DND-41 (cell line): ENCODE results near the gene NEUROD6.

ENCODE experiments used
- EZH2 ChIP-seq: IDR thresholded peaks from 3 replicates; pipeline ENCODE4 v1.6.1; 2012; ENCODE audit warnings: borderline replicate concordance, low read depth, mild to moderate bottlenecking, moderate library complexity, low read length, inconsistent platforms; ENCODE audit not compliant: severe bottlenecking
- TF ChIP-seq, protein P1 (sequence below): IDR thresholded peaks from 2 replicates; pipeline ENCODE4 v1.5.1; 2012; ENCODE audit warnings: borderline replicate concordance, low read length, moderate library complexity, mild to moderate bottlenecking; ENCODE audit not compliant: poor library complexity, severe bottlenecking; ENCODE audit errors: extremely low read depth

DNA sequence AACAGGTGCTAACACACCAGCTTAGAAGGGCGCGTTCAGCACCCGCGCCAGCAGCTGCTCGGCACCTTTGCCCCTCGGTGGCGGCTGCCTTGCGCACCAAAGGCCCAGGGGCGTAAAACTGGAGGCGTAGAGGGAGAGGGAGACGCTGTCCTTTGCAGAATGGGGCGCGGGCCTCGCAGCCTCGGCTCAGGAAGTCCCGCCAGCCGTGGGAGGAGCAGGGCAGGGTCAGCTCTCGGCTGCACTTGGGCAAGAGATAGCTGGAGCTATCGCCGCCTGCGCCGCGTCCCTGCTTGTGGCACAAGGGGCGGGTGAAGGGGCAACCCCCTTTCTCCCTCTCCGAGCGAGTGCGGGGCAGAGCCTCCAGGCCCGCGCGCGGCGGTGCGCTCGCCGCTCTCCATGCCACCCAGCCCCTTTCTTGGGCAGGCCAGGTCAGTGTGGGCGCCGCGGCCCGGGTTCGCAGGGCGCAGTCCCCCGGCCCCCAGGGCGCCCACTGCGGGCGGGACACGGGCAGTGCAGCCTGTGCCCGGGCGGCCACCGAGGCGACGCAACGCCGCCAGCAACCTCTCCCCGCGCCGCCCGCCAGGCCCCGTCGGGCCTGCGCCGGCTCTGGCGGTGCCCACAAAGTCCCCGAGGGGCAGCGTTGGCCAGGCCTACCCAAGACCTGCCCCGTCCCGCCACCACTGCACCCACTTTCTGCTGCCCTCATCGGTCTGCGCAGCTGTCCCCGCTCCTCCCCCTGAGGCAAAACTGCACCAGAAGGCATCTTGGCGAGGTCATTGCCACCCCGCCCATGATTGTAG, 4.1 kb downstream of the NEUROD6 start:
- TF ChIP-seq EZH2, result no peak
- TF ChIP-seq, protein P1, sequence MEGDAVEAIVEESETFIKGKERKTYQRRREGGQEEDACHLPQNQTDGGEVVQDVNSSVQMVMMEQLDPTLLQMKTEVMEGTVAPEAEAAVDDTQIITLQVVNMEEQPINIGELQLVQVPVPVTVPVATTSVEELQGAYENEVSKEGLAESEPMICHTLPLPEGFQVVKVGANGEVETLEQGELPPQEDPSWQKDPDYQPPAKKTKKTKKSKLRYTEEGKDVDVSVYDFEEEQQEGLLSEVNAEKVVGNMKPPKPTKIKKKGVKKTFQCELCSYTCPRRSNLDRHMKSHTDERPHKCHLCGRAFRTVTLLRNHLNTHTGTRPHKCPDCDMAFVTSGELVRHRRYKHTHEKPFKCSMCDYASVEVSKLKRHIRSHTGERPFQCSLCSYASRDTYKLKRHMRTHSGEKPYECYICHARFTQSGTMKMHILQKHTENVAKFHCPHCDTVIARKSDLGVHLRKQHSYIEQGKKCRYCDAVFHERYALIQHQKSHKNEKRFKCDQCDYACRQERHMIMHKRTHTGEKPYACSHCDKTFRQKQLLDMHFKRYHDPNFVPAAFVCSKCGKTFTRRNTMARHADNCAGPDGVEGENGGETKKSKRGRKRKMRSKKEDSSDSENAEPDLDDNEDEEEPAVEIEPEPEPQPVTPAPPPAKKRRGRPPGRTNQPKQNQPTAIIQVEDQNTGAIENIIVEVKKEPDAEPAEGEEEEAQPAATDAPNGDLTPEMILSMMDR, result no peak
